Measurements from ENCODE around the gene LIG1.
A peak's percentile ranks its signal among the peaks of the same experiment; 100 is the strongest.

The LIG1 gene

DNA sequence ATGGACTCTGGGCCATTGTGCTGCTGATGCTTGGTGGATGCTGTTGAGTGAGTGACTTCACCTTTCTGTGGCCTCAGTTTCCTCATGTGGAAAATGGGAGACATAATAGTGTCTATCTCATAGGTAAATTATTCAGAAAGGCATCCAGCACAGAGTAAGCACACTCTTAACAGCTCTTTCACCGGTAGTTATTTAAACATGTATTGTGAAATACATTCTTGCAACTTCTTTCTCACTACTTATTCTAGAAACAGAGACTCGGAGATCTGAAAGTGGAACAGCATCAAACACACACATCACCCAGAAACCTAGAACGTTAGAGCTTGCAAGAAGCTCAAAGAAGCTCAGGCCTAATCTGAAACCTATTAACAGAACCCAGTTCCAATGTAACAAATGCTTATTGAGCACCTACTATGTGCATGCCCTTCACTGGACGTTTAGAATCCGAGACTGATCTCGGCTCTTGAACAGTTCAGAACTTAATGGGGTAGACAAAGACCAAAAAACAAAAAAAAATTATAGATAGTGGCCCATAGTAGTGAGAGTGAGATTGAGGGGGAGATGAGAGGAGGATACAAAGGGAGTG lies 4.4 kb upstream of the LIG1 start:
- no peak overlapping the region for H3K4me3 ChIP-seq (ENCODE audit: low read depth, low read length)
- no peak overlapping the region for H3K27ac ChIP-seq (ENCODE audit: extremely low read depth, low read depth, low read length)
- POLR2A ChIA-PET = interaction anchor here (2.3 kb wide), 1 partner anchor 29 kb away, joined by 6 read pairs; no protein-coding TSS in a partner anchor
- peaks cover 3% of the 10 kb centered on the region; the same call in 1 of the 2 replicates for H3K4me1 ChIP-seq (ENCODE audit: control insufficient read depth, insufficient read depth, low read length)
- no peak for TF ChIP-seq ZNF571 (tag by site-specific recombination; IDR thresholded peaks at IDR 0.05)
- TF ChIP-seq ZNF664 (tag by site-specific recombination; IDR thresholded peaks at IDR 0.05) = 0 out of 2 replicates have a peak, but pooled peaks have one; percentile 13
- H3K36me3 ChIP-seq (ENCODE audit: control insufficient read depth in 2 of 2, insufficient read depth in 1 of 2, low read length in 2 of 2) = peaks cover 34 to 46% of the 10 kb centered on the region in 2 experiments
- no peaks in the 10 kb centered on the region for H3K9me3 ChIP-seq (ENCODE audit: control insufficient read depth, insufficient read depth, low read depth, low read length)
- CTCF ChIA-PET = interaction anchor here (0.6 to 1.4 kb wide), 4 partner anchors 17 to 309 kb away, joined by 3 to 5 read pairs (median 4); no protein-coding TSS in a partner anchor

GRCh38 chr19:48171710-48172109 lies 1.6 kb upstream of the LIG1 start:
- Histone ChIP-seq H3K27ac (ENCODE audit: extremely low read depth, low read depth, low read length) (no peak overlapping the region), H3K4me1 (ENCODE audit: control insufficient read depth, insufficient read depth, low read length) (peaks cover 11% of the 10 kb centered on the region), H3K36me3 (ENCODE audit: control insufficient read depth in 2 of 2, insufficient read depth in 1 of 2, low read length in 2 of 2) (peaks cover 34 to 44% of the 10 kb centered on the region in 2 experiments), H3K9me3 (ENCODE audit: control insufficient read depth, insufficient read depth, low read depth, low read length) (no peaks in the 10 kb centered on the region), H3K4me3 (ENCODE audit: low read depth, low read length) (no peak overlapping the region)
- TF ChIP-seq ZNF624 (tag by site-specific recombination; IDR thresholded peaks at IDR 0.05) (no peak), ZNF211 (tag by site-specific recombination; IDR thresholded peaks at IDR 0.05; ENCODE audit: low read depth) (no peak), ZNF571 (tag by site-specific recombination; IDR thresholded peaks at IDR 0.05) (no peak), ZNF76 (tag by site-specific recombination; IDR thresholded peaks at IDR 0.05; ENCODE audit: borderline replicate concordance, low read depth) (no peak), WT1 (tag by site-specific recombination; IDR thresholded peaks at IDR 0.05) (no peak)
- CTCF ChIA-PET = interaction anchor here (0.7 kb wide), 1 partner anchor 826 kb away, joined by 3 read pairs; no protein-coding TSS in a partner anchor
- POLR2A ChIA-PET = interaction anchor here (0.8 to 3.8 kb wide), 4 partner anchors 19 to 53 kb away, joined by 3 to 54 read pairs (median 4); no protein-coding TSS in a partner anchor

DNA sequence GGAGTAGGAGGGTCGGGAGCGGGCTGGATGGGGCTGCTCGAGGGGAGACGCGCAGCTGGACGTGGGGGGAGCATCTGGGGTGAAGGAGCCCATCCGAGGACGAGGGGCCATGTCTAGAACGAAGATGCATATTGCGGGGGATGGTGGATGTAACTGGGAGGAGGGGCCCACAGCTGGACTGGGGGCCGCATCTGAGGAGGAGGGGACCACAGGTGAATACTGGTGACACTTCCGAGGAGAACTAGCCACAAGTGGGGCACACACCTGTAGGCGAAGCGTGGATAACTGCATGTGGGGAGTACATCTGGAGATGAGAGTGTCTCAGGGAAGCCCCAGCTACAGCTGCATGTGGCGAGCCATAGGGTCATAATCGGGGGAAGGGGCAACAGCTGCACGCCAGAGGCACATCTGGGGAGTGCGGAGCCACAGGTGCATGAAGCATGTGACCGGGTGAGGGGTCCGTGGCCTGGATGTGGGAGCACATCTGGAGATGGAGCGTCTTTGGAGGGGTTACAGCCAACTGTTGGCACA lies 738 bp upstream of the LIG1 start:
- Histone ChIP-seq H3K36me3 (ENCODE audit: control insufficient read depth in 2 of 2, insufficient read depth in 1 of 2, low read length in 2 of 2) (peaks cover 32 to 39% of the 10 kb centered on the region in 2 experiments), H3K4me1 (ENCODE audit: control insufficient read depth, insufficient read depth, low read length) (peaks cover 11% of the 10 kb centered on the region), H3K27ac (ENCODE audit: extremely low read depth, low read depth, low read length) (peak overlapping the region; percentile 99; the same call in 1 of the 2 replicates), H3K9me3 (ENCODE audit: control insufficient read depth, insufficient read depth, low read depth, low read length) (no peaks in the 10 kb centered on the region), H3K4me3 (ENCODE audit: low read depth, low read length) (peak overlapping the region; percentile 98)
- POLR2A ChIA-PET = interaction anchor here (0.5 to 3.8 kb wide), 6 partner anchors 20 to 897 kb away, joined by 3 to 54 read pairs (median 4); partner anchors contain the start of gene TMEM143
- CTCF ChIA-PET = interaction anchor here (1.0 kb wide), 1 partner anchor 64 kb away, joined by 3 read pairs; no protein-coding TSS in a partner anchor
- TF ChIP-seq PBX3 (CRISPR knock-in tag; IDR thresholded peaks at IDR 0.05) = peak; percentile 56; the same call in 1 of the 2 replicates
- TF ChIP-seq ZNF529 (tag by site-specific recombination; IDR thresholded peaks at IDR 0.05; ENCODE audit: insufficient replicate concordance) = no peak
- TF ChIP-seq, protein P1, sequence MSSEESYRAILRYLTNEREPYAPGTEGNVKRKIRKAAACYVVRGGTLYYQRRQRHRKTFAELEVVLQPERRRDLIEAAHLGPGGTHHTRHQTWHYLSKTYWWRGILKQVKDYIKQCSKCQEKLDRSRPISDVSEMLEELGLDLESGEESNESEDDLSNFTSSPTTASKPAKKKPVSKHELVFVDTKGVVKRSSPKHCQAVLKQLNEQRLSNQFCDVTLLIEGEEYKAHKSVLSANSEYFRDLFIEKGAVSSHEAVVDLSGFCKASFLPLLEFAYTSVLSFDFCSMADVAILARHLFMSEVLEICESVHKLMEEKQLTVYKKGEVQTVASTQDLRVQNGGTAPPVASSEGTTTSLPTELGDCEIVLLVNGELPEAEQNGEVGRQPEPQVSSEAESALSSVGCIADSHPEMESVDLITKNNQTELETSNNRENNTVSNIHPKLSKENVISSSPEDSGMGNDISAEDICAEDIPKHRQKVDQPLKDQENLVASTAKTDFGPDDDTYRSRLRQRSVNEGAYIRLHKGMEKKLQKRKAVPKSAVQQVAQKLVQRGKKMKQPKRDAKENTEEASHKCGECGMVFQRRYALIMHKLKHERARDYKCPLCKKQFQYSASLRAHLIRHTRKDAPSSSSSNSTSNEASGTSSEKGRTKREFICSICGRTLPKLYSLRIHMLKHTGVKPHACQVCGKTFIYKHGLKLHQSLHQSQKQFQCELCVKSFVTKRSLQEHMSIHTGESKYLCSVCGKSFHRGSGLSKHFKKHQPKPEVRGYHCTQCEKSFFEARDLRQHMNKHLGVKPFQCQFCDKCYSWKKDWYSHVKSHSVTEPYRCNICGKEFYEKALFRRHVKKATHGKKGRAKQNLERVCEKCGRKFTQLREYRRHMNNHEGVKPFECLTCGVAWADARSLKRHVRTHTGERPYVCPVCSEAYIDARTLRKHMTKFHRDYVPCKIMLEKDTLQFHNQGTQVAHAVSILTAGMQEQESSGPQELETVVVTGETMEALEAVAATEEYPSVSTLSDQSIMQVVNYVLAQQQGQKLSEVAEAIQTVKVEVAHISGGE (tag by site-specific recombination; conservative IDR thresholded peaks at IDR 0.05; ENCODE audit: low read depth) = 0 out of 2 replicates have a peak, but pooled peaks have one; percentile 6
- TF ChIP-seq SCRT2 (tag by site-specific recombination; IDR thresholded peaks at IDR 0.05) = peak; percentile 100
- TF ChIP-seq GLIS1 (tag by site-specific recombination; IDR thresholded peaks at IDR 0.05) = no peak
- no peak for TF ChIP-seq ZNF19 (tag by site-specific recombination; IDR thresholded peaks at IDR 0.05; ENCODE audit: low read depth)
- no peak for TF ChIP-seq ZXDB (tag by site-specific recombination; IDR thresholded peaks at IDR 0.05)
- no peak for TF ChIP-seq ZNF558 (tag by site-specific recombination; IDR thresholded peaks at IDR 0.05)
- TF ChIP-seq ZNF157 (tag by site-specific recombination; IDR thresholded peaks at IDR 0.05) = no peak
- TF ChIP-seq ZNF792 (tag by site-specific recombination; IDR thresholded peaks at IDR 0.05) = no peak
- peak; percentile 5; the same call in 1 of the 2 replicates for TF ChIP-seq WT1 (tag by site-specific recombination; IDR thresholded peaks at IDR 0.05)
- TF ChIP-seq ZNF274 (IDR thresholded peaks at IDR 0.05; ENCODE audit: low read length) = no peak
- no peak for TF ChIP-seq ZNF274 (tag by site-specific recombination; IDR thresholded peaks at IDR 0.05; ENCODE audit: borderline replicate concordance)
- 0 out of 2 replicates have a peak, but pooled peaks have one; percentile 12 for TF ChIP-seq ZBTB20 (tag by site-specific recombination; IDR thresholded peaks at IDR 0.05)
- no peak for TF ChIP-seq ZNF629 (tag by site-specific recombination; IDR thresholded peaks at IDR 0.05)
- TF ChIP-seq ZNF146 (tag by site-specific recombination; IDR thresholded peaks at IDR 0.05) = no peak
- TF ChIP-seq ZNF596 (tag by site-specific recombination; IDR thresholded peaks at IDR 0.05) = no peak
- TF ChIP-seq ZNF354C (tag by site-specific recombination; IDR thresholded peaks at IDR 0.05; ENCODE audit: borderline replicate concordance, low read depth) = no peak
- TF ChIP-seq ZNF707 (tag by site-specific recombination; IDR thresholded peaks at IDR 0.05) = no peak
